Stimulated activated effector memory CD8-positive, alpha-beta T cell treated with anti-CD3 and anti-CD28 coated beads, Interleukin-12 subunit alpha, Interleukin-12 subunit beta, amount 100 ng/mL, for 72 hours (primary cell): ENCODE data around the gene HOXB13.
"Not testable (repeated sequence)": the region's sequence is repeated elsewhere in the genome, so short reads cannot be mapped to it uniquely, and the experiment has no call there.

Experiments used
- ATAC-seq: fragments of 150-1000 bp; cut with Tn5 transposase; 2 replicates; pipeline ENCODE4 v1.10.0; 2021
- DNase-seq, 2 donors: peaks; one replicate each; pipeline ENCODE4 v3.0.0; 2021 to 2022; ENCODE audit warnings: low spot score in 2 of 2
- H3K27ac Mint-ChIP-seq: one replicate; pipeline ENCODE4 v1.8.0; 2022; ENCODE audit warnings: mild to moderate bottlenecking, mixed read lengths
- H3K36me3 Mint-ChIP-seq: one replicate; pipeline ENCODE4 v1.8.0; 2022; ENCODE audit warnings: mild to moderate bottlenecking, mixed read lengths
- H3K4me1 Mint-ChIP-seq: one replicate; pipeline ENCODE4 v1.8.0; 2022; ENCODE audit warnings: mixed read lengths
- H3K4me3 Mint-ChIP-seq: one replicate; pipeline ENCODE4 v1.8.0; 2022; ENCODE audit warnings: mild to moderate bottlenecking, mixed read lengths
- H3K9me3 Mint-ChIP-seq: one replicate; pipeline ENCODE4 v1.8.0; 2022; ENCODE audit warnings: mixed read lengths

The HOXB13 gene

DNA sequence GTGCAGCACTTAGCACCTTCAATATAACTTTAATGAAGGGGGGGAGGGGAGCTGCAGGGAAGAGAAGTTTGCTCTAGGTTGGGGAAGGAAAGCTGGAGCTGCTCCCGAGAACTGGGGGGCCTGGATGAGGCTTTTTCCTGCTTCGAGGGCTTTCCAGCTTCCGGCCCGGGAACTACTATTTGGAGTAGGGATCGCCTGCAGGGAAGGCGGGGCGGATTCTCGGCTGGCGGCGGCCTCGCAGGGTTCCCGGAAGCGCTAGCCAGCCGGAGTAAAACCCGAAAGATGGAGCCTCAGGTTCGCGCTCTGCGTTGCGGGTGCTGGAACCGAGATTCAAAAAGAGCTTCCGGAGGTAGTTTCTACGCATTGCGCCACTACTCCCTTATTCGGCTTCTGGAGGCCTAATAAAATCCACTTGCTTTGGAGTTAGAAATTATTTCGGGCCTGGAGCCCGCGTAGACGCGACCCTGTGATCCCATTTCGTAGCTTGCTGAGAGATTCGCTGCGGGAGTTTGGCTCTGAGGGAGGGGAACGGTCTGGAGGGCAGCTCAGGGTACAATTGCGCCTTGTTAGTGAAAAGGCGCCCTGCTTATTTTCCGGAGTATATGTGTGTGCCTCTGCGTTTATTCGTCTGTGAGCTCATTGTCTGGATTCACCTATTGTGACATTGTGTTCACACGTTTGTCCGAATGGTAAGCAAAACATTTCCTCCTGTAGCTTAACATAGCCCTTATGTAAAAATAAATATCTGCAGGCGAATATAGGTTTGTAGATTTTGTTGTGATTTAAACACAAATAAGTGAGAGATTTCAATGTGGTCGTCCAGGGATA, 4.9 kb downstream of the HOXB13 start:
- DNase-seq (no peak), ATAC-seq (no peak)
- Mint-ChIP-seq H3K4me1 (peaks cover 37% of the 10 kb centered on the region), H3K9me3 (no peaks in the 10 kb centered on the region), H3K36me3 (peaks cover 13% of the 10 kb centered on the region), H3K4me3 (peak overlapping the region; percentile 59), H3K27ac (no peak overlapping the region)

DNA sequence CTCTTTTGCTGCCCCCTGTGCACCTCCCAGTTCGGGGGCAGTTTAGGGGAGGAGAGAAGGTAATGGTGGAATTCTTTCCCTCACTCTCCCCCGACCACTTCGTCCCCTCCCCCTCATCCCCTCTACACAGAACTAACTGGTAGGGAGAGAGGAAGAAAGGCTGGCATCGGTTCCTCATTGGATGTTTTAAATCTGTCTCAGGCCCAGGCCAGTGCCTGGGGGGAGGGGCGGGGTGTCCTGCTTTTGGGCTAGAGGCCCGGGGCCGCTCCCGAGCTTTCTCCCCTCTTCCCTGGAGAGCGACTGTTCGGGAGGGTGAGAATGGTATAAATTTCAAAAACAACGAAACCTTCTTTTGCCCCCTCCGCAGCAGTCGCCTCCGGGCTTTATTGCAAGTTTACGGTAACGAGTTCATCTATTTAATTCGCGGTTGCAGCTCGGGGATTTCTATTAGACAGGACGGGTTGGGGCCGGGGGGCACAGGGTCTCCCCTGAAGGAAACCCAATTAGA, 5.6 kb downstream of the HOXB13 start, which contains the start of gene PRAC2:
TSS of gene PRAC2 (plus strand) at position 271 of the 508 bp plus-strand sequence. CDS start 1,226 bp downstream, outside the sequence.
- H3K36me3 Mint-ChIP-seq, result peaks cover 13% of the 10 kb centered on the region
- peak within 1 kb of the TSS; percentile 59 for H3K4me3 Mint-ChIP-seq
- H3K4me1 Mint-ChIP-seq, result peaks cover 35% of the 10 kb centered on the region
- H3K27ac Mint-ChIP-seq, result no peak within 1 kb of the TSS
- no peaks in the 10 kb centered on the region for H3K9me3 Mint-ChIP-seq
- no peak for DNase-seq
- ATAC-seq, result no peak

DNA sequence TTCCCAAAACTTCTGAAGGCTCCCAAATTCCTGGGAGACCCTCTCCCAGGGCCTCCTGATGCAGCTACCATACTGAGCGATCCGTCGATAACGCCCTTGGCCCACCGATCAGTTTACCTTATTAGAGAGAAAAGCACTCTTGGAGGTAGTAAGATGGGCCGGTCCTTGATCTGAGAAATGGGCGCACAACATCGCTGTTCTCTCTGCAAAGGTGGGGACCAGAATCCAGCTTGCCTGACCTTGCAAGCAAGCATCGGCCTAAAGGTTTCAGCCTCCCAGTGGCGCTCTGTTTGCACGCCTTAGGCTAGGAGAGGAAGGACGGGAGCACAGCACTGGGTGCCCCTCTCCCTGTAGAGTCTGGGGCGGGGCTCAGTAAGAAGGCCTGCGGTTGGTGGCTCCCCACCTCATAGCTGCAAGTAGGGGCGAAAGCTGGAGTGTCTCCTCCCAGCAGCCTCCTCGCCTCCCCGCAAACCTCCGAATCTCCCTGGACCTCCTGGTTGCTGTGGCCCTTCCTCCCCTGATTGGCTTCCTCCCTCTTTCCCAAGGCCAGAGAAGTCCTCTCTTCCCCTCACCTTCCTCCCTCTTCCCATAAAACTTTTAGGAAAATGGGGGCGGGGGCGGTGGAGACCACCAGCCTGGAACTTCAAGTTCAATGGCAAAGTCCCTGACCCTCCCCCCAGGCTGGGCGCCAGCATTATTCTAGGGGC, 6.2 kb downstream of the HOXB13 start, which contains the start of gene PRAC1:
TSS of gene PRAC1 (minus strand) at position 318 of the 707 bp plus-strand sequence. CDS start at position 192, 126 bp downstream.
- Mint-ChIP-seq H3K4me3 (peak within 1 kb of the TSS; percentile 59), H3K36me3 (peaks cover 13% of the 10 kb centered on the region), H3K9me3 (no peaks in the 10 kb centered on the region), H3K4me1 (peaks cover 33% of the 10 kb centered on the region), H3K27ac (no peak within 1 kb of the TSS)
- DNase-seq (no peak), ATAC-seq (no peak)

DNA sequence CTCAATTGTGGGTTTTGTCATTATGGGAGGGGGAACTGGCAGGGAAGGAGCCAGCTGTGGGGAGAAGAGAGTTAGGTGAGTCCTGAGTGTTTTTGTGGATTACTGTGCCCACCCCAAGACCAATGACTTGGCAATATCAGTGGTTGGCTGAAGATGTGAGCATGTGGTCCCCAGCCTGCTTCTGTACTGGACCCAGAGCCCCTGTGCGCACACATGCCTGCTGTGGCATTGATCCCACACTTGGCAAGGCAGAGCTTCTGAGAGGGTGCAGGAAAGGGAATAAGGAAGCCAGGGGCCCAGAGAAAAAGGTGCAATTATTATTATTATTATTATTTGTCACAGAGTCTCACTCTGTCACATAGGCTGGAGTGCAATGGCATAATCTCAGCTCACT, 7.5 kb downstream of the HOXB13 start:
- Mint-ChIP-seq H3K4me1 (peaks cover 33% of the 10 kb centered on the region), H3K27ac (no peak overlapping the region), H3K4me3 (no peak overlapping the region), H3K36me3 (peaks cover 13% of the 10 kb centered on the region), H3K9me3 (no peaks in the 10 kb centered on the region)
- DNase-seq (no peak), ATAC-seq (no peak)

DNA sequence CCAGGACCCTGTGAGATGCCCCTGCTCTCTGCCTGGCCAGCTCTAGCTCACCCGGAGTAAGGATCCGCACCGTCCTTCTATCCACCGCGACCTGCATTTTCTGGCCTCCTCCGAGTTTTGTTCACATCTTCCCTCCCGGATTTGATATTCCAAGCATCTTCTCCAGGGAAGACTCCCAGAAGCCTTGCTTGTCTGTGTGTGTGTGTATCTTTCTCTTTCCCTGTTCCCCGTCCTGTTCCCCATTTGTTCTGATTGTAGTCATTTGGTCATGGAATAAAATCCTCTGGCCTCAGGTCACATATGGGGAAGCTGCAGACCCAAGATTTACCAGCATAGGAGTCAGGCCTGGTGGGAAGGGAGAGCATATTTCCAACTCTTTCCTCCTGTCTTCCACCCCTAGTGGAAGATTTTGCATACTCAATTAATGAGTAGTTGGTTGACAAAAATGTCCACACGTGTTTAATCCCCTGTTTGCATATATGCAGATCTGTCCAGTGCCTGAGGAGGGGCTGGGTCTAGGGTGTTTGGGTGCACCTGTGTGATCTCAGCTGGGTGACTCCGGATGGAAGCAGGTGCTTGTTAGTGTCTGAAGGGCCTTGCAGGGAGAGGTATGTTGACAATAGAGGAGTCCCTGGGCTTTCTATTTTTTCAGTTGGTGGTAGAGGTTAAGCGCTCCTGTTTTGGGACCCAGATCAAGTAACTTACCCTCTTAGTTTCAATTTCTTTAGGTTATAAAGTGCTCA, 8.1 kb downstream of the HOXB13 start:
- no peaks in the 10 kb centered on the region for H3K9me3 Mint-ChIP-seq
- peaks cover 13% of the 10 kb centered on the region for H3K36me3 Mint-ChIP-seq
- H3K4me3 Mint-ChIP-seq, result no peak overlapping the region
- ATAC-seq (no peak), DNase-seq (no peak)
- H3K27ac Mint-ChIP-seq, result no peak overlapping the region
- H3K4me1 Mint-ChIP-seq, result peaks cover 32% of the 10 kb centered on the region

DNA sequence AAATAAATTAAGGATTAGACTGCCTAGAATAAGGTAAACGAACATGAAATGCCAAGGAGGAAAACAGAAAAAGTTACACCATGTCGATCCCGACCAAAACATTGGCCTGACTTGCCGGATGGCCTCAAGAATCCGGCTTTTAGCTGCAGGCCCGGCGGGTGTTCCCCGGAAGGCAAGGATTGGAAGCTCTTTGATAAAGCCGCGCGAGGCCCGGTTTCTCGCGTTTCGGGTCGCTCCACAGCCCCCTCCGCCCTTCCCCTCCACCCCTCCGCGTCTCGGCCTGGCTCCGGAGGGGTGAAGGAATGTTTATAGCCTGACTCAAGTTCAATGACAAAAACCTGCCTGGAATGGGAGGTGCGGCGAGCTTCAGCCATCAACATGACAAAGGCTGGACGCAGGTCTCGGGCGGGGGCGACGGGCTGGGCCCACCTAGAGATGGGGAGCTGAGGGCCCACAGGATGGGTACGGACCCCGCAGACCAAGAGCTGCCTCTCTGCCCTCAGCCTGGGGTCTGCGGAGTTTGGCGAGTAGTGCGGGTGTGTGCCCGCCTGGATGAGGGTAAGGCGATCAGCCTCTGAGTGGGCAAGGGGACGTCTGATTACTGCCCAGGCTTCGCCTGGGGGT, 8.8 kb downstream of the HOXB13 start:
- Mint-ChIP-seq H3K4me1 (peaks cover 26% of the 10 kb centered on the region), H3K36me3 (peaks cover 6% of the 10 kb centered on the region), H3K9me3 (no peaks in the 10 kb centered on the region), H3K27ac (no peak overlapping the region), H3K4me3 (peak overlapping the region; percentile 42)
- DNase-seq (no peak), ATAC-seq (no peak)

DNA sequence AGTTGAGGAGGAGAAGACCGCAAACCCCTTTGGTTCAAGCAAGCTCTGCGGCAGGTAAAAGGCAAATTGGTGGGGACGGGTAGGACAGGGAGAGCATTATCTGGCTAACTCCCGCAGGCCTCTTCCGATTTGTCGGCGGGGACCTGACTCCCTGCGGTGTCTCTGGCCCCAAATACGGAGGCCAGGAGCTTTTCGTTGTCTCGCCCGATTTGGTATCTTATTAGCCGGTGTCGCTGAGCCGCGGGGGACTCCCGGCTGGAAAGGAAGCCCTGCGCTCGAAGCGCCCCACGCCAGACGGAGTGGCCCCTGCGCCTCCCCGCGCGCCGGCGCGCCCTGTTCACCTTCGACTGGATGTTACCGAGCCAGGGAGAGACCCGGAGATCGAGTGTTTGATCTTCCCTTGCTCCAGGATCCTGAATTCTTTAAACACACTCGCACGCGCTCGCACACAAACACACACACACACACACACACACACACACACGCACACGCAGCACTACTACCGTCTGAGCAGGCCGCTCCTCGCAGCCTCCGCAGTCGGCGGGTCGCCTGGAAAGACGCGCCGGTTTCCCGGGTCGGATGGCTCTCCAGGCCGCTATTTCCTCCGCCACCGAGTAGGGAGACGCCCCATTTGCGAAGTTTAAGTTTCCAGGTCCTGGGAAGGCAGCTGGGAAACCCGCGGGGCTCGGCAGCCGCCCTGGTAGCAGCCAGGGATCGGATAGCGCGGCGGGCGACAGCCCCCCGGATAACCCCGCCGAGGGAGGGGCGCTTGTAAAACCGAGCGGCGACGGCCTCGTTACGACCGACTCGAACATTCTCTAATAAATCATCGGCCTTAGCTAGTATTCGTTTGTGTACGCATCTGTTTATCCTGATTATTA, 9.5 kb downstream of the HOXB13 start:
- Mint-ChIP-seq H3K4me3 (peak overlapping the region; percentile 42), H3K36me3 (no peaks in the 10 kb centered on the region), H3K9me3 (no peaks in the 10 kb centered on the region), H3K27ac (no peak overlapping the region), H3K4me1 (peaks cover 18% of the 10 kb centered on the region)
- DNase-seq (no peak), ATAC-seq (peak; percentile 34)

DNA sequence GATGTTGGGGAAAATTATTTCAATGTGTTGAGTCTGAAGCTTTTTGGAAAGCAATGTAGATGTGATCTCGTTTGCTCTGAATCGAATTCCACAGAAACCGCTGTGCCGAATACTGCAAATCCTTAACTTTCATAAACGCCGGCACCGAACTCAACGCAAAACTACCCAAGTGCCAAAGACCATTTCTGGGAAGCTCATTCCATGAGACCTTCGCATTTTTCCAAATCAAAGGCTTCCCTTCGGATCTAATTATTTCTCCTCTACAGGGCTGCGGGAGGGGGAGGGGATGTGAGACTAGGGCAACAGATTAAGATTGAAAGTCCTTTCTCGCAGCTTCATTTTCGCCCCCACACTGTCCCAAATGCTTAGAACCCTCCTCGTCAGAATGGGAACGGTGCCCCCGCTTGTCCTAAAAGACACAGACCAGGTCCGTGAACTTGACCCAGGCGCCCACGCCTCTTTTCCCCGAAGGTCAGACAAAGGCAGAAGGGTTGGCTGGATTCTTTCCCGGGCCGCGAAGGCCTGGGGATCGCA, 10.3 kb downstream of the HOXB13 start:
- H3K27ac Mint-ChIP-seq, result no peak overlapping the region
- DNase-seq (no peak), ATAC-seq (no peak)
- H3K4me1 Mint-ChIP-seq, result peaks cover 11% of the 10 kb centered on the region
- H3K4me3 Mint-ChIP-seq, result peak overlapping the region; percentile 42
- H3K36me3 Mint-ChIP-seq, result no peaks in the 10 kb centered on the region
- H3K9me3 Mint-ChIP-seq, result no peaks in the 10 kb centered on the region

DNA sequence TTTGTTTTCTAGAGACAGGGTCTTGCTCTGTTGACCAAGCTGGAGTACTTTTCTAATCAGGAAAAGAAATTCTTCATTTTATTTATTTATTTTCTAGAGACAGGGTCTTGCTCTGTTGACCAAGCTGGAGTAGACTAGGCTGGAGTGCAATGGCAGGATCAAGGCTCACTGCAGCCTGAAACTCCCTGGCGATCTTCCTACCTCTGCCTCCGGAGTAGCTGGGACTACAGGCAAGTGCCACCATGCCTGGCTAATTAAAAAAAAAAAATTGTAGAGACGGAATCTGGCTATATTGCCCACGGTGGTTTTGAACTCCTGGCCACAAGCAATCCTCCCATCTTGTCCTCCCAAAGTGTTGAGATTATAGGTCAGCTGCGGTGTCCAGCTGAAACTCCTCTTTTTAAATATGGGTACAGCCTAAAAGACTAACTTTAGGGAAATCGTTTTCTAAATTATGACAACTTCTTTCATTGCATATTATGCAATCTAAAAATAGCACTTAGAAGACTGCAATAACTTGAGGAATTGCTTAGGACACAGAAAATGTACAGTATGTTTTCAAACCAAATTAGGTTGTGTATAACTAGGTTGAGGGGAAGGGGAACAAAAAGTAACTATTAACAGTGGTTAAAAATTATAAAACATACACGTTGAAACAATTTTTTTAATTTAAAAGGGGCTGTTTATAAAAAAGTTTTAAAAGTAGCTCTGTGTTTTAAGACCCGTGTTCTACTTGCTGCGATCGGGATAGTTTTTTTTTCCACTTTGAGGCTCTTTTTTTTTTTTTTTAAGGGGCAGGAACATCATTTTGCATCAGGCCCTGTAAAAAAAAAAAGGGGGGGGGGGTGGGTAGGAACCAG, 11.0 kb downstream of the HOXB13 start:
- DNase-seq (no peak), ATAC-seq (no peak)
- Mint-ChIP-seq H3K27ac (no peak overlapping the region), H3K4me3 (no peak overlapping the region), H3K9me3 (no peaks in the 10 kb centered on the region), H3K4me1 (peaks cover 8% of the 10 kb centered on the region), H3K36me3 (no peaks in the 10 kb centered on the region)

DNA sequence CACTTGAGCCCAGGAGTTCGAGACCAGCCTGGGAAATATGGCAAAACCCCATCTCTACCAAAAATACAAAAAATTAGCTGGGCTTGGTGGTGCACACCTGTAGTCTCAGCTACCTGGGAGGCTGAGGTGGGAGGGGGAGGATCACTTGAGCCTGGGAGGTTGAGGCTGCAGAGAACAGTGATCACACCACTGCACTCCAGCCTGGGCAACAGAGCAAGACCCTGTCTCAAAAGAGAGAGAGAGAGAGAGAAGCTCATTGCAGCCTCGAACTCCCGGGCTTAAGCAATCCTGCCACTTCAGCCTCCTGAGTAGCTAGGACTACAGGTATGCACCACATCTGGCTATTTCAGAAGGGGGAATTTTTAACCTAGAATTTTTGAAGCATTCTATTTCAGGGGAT, 12.0 kb downstream of the HOXB13 start:
- H3K9me3 Mint-ChIP-seq, ATAC-seq, H3K4me3 Mint-ChIP-seq, H3K27ac Mint-ChIP-seq, H3K36me3 Mint-ChIP-seq, H3K4me1 Mint-ChIP-seq, DNase-seq: not testable (repeated sequence)

DNA sequence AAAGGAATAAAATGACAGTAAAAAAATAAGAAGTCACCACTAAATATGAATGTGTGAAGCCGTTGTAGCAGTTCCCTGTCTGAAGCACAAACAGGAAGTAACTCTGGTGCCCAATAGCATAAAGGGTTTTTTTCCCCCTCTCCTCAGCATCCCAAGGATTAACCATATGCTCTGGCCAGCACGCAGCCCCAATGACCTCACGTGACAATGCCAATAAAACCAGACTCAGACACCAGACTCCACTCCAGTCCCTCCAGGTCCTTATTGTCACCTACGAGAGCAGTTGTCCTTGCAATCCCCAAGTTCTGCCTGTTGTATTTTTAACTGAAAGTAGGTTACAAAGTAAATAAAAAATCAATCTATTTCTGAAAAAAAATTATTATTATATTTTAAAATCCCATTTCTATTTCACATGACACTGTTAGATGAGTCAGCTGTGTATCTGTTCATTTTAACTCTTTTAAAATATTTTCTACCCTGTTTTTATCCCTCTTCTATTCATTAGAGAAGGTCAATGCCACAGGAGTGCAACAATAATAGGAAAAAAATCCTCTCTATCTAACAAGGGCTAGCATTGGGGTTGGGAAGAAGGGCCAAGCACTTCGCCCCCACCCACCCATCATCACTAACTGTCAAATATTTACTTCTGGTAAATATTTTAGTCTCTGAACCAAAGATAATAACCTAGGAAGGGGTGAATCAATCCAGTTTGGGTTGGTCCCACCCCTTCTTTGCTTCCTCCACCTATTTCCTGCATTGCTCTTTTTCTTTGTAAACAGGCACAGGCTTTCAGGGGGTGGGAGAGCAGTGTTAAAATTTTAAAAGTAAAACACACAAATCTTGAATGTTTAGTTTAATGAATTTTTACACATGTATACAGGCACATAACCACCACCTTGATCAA, 12.8 kb downstream of the HOXB13 start:
- H3K9me3 Mint-ChIP-seq, result no peaks in the 10 kb centered on the region
- H3K4me3 Mint-ChIP-seq, result no peak overlapping the region
- DNase-seq (no peak), ATAC-seq (no peak)
- peaks cover 8% of the 10 kb centered on the region for H3K4me1 Mint-ChIP-seq
- no peak overlapping the region for H3K27ac Mint-ChIP-seq
- no peaks in the 10 kb centered on the region for H3K36me3 Mint-ChIP-seq

DNA sequence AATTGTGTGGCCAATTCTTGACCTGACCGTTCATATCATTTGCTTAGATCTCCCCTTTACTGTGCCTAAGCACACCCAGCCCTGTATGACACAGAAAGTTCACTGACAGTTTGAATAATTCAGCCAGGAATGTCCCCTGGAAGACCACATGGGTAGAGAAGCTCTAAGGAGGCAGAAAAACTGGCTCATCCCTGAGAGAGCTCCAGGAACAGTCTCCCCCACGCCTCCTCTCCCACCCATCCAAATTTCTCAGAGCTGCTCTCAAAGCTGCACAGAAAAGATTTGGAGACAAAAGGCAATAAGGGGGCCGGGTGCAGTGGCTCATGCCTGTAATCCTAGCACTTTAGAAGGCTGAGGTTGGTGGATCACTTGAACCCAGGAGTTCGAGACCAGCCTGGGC, 17.4 kb downstream of the HOXB13 start:
- H3K4me1 Mint-ChIP-seq, result no peaks in the 10 kb centered on the region
- no peaks in the 10 kb centered on the region for H3K36me3 Mint-ChIP-seq
- ATAC-seq, result no peak
- no peak overlapping the region for H3K4me3 Mint-ChIP-seq
- DNase-seq, result no peak
- H3K27ac Mint-ChIP-seq, result no peak overlapping the region
- H3K9me3 Mint-ChIP-seq, result no peaks in the 10 kb centered on the region
